ENCODE results near the gene CYGB. TPM values are rescaled to one million over a fixed set of nuclear protein-coding genes. Genes with fewer than 3 reads are reported as not detected.
A peak's percentile ranks its signal among the peaks of the same experiment; 100 is the strongest.

The CYGB gene
- total and polyA plus RNA-seq, 2 of the 13 experiments (the other 11 are each of a cell fraction or from before 2014, with no cell fraction given), result 18.9 to 27.1 TPM

DNA sequence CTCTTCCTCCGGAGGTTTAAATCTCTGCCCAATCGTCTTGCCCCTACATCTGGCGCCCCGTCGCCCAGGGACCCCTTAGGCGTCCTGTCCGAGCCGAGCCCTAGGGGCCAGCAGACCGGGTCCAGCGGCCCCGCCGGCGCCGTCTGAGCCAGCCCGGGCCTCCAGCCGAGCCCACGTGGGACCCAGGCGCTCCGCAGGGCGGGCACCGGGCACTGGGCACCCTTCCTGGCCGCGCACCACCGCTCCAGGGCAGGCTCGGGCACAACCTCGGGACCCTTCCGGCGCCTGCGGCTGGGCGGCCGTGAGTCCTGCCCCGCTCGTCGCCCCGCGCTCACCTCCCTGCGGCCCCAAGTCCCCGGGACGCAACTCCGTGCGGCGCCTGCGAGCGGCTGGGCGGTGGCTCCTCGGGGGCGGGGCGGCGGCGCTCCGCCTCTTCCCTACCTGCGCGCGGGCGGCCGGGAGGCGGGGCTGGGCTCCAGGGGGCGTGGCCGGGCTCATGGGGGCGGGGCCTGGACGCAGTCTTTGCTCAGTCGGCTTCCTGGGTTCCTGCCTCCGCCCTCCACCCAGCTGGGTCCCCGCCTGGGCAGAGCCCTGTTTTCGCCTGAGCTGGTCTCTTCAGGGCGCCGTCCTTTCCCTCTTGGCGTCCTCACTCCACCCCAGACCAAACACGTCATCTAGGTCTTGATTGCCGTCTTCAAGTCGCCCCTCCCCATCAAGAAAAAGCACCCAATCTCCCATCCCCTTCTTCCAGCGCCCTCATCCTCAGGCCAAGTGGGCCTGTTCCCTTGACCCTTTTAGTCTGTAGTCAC is 36.3 kb downstream of the CYGB start, which contains the start of gene RHBDF2 (continued):
- no peak for TF ChIP-seq NFIB (CRISPR knock-in tag; IDR thresholded peaks at IDR 0.05; ENCODE audit: borderline replicate concordance)
- TF ChIP-seq NFRKB (IDR thresholded peaks at IDR 0.05), result no peak
- TF ChIP-seq ZNF441 (CRISPR knock-in tag; IDR thresholded peaks at IDR 0.05; ENCODE audit: borderline replicate concordance), result peak; percentile 36
- TF ChIP-seq, protein P1, sequence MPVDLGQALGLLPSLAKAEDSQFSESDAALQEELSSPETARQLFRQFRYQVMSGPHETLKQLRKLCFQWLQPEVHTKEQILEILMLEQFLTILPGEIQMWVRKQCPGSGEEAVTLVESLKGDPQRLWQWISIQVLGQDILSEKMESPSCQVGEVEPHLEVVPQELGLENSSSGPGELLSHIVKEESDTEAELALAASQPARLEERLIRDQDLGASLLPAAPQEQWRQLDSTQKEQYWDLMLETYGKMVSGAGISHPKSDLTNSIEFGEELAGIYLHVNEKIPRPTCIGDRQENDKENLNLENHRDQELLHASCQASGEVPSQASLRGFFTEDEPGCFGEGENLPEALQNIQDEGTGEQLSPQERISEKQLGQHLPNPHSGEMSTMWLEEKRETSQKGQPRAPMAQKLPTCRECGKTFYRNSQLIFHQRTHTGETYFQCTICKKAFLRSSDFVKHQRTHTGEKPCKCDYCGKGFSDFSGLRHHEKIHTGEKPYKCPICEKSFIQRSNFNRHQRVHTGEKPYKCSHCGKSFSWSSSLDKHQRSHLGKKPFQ (CRISPR knock-in tag; IDR thresholded peaks at IDR 0.05; ENCODE audit: insufficient replicate concordance), result peak; percentile 80
- peak; percentile 84; the same call in 1 of the 2 replicates for TF ChIP-seq ZNF670 (CRISPR knock-in tag; IDR thresholded peaks at IDR 0.05; ENCODE audit: borderline replicate concordance)
- TF ChIP-seq ZNF468 (CRISPR knock-in tag; IDR thresholded peaks at IDR 0.05), result 0 out of 2 replicates have a peak, but pooled peaks have one; percentile 0
- no peak for TF ChIP-seq MYNN (CRISPR knock-in tag; IDR thresholded peaks at IDR 0.05; ENCODE audit: low read depth)
- peak; percentile 37; the same call in 1 of the 2 replicates for TF ChIP-seq ZNF274 (CRISPR knock-in tag; IDR thresholded peaks at IDR 0.05)
- TF ChIP-seq, protein P2, sequence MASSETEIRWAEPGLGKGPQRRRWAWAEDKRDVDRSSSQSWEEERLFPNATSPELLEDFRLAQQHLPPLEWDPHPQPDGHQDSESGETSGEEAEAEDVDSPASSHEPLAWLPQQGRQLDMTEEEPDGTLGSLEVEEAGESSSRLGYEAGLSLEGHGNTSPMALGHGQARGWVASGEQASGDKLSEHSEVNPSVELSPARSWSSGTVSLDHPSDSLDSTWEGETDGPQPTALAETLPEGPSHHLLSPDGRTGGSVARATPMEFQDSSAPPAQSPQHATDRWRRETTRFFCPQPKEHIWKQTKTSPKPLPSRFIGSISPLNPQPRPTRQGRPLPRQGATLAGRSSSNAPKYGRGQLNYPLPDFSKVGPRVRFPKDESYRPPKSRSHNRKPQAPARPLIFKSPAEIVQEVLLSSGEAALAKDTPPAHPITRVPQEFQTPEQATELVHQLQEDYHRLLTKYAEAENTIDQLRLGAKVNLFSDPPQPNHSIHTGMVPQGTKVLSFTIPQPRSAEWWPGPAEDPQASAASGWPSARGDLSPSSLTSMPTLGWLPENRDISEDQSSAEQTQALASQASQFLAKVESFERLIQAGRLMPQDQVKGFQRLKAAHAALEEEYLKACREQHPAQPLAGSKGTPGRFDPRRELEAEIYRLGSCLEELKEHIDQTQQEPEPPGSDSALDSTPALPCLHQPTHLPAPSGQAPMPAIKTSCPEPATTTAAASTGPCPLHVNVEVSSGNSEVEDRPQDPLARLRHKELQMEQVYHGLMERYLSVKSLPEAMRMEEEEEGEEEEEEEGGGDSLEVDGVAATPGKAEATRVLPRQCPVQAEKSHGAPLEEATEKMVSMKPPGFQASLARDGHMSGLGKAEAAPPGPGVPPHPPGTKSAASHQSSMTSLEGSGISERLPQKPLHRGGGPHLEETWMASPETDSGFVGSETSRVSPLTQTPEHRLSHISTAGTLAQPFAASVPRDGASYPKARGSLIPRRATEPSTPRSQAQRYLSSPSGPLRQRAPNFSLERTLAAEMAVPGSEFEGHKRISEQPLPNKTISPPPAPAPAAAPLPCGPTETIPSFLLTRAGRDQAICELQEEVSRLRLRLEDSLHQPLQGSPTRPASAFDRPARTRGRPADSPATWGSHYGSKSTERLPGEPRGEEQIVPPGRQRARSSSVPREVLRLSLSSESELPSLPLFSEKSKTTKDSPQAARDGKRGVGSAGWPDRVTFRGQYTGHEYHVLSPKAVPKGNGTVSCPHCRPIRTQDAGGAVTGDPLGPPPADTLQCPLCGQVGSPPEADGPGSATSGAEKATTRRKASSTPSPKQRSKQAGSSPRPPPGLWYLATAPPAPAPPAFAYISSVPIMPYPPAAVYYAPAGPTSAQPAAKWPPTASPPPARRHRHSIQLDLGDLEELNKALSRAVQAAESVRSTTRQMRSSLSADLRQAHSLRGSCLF (CRISPR knock-in tag; IDR thresholded peaks at IDR 0.05; ENCODE audit: borderline replicate concordance), result no peak
- TF ChIP-seq RFXANK (CRISPR knock-in tag; IDR thresholded peaks at IDR 0.05), result no peak
- no peak for TF ChIP-seq ATF7 (IDR thresholded peaks at IDR 0.05)
- TF ChIP-seq ATF7 (CRISPR knock-in tag; IDR thresholded peaks at IDR 0.05), result no peak
- no peak for TF ChIP-seq HIVEP1 (CRISPR knock-in tag; IDR thresholded peaks at IDR 0.05)
- no peak for TF ChIP-seq SUZ12 (IDR thresholded peaks at IDR 0.05; ENCODE audit: low read depth, low read length)
- peak; percentile 89; the same call in 1 of the 2 replicates for TF ChIP-seq ZNF563 (CRISPR knock-in tag; IDR thresholded peaks at IDR 0.05)
- TF ChIP-seq, protein P3, sequence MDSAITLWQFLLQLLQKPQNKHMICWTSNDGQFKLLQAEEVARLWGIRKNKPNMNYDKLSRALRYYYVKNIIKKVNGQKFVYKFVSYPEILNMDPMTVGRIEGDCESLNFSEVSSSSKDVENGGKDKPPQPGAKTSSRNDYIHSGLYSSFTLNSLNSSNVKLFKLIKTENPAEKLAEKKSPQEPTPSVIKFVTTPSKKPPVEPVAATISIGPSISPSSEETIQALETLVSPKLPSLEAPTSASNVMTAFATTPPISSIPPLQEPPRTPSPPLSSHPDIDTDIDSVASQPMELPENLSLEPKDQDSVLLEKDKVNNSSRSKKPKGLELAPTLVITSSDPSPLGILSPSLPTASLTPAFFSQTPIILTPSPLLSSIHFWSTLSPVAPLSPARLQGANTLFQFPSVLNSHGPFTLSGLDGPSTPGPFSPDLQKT (CRISPR knock-in tag; IDR thresholded peaks at IDR 0.05; ENCODE audit: borderline replicate concordance), result no peak
- no peak for TF ChIP-seq NR2F6 (IDR thresholded peaks at IDR 0.05)
- peak; percentile 11 for TF ChIP-seq NR2F6 (CRISPR knock-in tag; IDR thresholded peaks at IDR 0.05)
- peak; percentile 51; the same call in 1 of the 2 replicates for TF ChIP-seq ZNF790 (CRISPR knock-in tag; IDR thresholded peaks at IDR 0.05; ENCODE audit: borderline replicate concordance)
- TF ChIP-seq ZNF296 (CRISPR knock-in tag; conservative IDR thresholded peaks at IDR 0.05), result no peak
- TF ChIP-seq ZNF543 (CRISPR knock-in tag; IDR thresholded peaks at IDR 0.05), result 0 out of 2 replicates have a peak, but pooled peaks have one; percentile 51
- TF ChIP-seq ZNF484 (CRISPR knock-in tag; IDR thresholded peaks at IDR 0.05; ENCODE audit: borderline replicate concordance, low read depth), result no peak
